NCI-H1048 (cell line): ENCODE data around the gene FGFR2.

Experiments
- DNase-seq: peaks from one replicate; lab custom pipeline; 2025; lab: John Stamatoyannopoulos, UW

The FGFR2 gene

DNA sequence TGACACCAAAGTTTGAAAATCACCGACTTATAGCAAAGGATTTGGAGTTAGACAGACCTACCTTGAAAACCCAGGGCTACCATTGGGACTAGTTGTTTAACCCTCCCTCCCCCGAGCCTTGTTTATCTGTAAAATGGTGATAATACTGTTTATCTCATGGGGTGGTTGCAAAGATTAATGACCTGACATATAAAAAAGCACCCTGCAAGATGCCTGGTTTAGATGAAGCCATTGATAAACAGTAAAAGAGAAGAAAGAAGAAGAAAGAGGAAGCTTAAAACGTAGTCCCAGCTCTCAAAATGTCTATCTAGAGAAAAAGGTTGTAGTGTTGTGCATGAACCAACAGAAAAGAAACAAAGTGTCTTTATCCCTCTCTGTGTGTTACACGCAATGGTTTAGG, 145.7 kb downstream of the FGFR2 start:
- DNase-seq = no peak

DNA sequence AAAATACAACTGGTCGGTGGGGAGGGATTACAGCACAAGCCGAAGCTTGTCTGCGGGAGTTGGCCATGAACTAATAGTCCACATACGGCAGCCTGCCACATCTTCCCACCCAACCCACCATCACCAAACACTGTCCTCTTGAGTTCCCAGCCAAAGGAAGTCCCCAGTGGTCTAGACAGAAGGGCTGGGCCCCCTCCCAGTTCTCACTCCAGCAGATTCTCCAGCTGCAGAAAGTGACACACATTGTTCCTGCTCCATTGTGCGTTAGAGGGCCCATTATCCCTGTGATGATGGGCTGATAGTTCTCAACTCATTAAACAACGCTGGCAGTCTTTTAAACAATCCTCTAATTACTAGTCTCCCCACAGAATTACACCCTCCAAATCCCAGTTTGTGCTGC, 148.0 kb downstream of the FGFR2 start:
- DNase-seq = no peak

DNA sequence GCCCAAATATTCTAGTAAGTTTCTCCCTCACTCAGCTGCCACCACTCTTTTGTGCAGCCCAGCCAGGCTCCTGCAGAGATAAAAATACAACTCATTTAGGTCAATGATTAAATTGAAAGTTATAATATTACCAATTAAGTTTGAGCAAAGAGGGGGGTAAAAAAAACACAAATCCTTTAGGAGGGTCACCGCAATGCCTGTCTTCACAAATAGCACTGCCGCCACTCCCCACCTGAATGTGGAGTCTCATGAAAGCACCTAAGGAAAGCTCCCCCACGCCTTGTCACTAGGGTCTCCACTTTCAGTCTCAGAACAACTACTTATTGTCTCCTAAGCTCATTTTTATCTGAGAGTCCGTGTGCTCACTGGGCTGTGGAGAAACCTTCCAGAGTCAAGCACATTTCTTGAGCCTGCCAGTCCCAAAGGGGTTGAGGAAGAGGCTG, 148.7 kb downstream of the FGFR2 start:
- DNase-seq = no peak

DNA sequence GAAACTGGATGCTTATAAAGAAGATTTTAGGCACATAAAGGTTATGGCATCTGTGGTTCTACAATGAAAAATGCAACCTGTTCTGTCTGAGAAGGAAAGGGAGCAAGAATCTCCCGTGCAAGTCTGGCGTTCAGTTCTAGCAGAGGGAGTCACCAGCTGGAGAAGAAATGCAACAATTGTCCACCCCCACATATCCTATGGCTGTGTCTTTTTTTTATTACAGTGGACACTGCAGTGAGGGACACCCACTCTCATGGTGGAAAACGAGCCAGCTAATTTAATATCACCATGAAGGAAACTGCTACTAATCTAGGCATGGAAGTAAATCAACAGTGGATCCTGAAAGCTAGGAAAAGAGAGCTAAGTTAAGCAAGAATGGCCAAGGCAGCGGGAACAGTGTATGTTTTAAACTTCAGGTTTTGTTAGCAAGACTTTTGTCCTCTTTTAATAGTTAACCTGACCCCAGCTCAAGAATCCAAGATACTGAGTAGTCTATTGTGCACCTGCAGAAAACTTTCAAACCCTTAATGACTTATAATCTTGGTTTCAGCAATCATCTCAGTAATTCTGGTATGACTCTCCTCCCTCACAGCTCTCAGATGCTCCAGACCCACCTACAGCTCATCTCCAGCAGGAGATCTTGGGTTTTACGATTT, 149.3 kb downstream of the FGFR2 start:
- no peak for DNase-seq

DNA sequence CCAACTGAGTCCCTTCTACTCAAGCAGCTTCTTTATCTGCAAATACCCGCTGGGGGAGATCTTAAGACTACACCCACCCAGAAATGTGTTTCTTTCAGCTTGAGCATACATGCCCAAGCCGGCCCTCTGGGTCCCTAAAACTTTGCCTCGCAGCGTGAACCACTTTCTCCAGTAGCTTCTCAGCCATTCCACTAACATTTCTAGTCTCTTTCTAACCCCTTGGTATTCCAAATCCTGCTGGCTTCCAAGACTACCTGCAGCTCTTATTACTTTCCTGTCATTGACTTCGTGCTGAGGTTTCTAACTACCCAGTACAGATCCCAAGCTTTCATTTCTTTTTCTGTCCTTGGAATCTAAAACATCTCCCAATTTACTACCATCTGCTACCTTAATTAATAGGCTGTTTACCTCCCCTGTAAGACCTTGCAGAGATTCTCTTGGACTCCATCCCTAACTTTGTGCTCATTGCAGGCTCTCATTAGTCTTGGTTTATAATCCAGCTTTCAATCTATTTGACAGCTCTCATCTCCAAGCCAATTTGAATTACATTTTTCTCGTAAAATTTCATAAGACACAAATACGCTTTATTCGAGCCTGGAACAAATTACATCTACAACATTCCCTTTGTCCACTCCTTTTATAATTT, 153.6 kb downstream of the FGFR2 start:
- DNase-seq = no peak

DNA sequence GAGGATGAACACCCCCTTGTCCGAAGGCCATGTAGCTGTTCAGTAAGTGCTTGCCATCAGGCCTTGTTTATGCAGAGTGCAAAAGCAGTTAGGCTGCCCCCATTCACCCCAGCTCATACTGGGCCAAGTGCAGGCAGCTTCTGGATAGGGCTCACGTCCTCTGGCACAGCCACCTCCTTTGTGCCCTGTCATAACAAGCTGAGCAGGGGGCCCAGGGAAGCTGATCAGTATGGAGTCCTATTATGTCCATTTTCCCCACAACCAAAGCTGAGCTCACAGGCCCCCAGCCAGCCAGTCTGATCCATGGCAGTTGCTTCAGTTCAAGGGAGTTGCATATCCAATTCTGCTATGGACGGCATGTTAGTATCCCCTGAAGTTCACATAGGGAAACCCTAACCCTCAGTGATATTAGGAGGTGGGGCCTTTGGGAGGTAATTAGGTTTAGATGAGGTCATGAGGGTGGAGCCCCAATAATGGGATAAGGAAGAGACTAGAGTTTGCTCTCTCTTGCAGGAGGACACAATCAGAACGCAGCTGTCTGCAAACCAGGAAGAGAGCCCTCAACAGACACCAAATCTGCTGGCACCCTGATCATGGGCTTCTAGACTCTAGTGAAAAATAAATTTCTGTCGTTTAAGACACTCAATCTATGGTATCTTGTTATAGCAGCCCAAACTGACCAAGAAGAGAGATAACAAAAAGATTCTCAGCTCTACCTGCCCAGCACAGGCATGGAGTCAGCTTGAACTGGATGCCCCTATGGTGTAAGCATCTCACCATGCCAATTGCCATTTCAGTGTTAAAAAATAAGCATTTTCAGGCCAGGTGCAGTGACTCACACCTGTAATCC, 155.9 kb downstream of the FGFR2 start:
- DNase-seq = no peak

DNA sequence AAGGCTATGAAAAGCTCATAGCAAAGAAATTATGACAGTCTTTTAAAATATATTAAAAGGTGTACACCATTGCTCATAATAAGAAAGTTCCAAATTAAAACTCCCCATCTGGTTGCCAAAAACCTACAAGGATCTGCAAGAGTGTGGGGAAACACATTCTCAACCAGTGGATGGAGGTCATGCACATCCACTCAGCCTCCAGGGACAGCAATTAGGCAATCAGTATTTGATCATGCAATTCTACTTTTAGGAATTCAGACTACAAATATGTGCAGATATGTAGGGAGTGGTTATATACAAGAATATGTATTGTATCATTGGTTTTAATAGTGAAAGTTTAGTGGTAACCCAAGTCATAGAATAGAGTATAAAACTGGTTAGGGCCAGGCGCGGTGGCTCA, 157.8 kb downstream of the FGFR2 start:
- no peak for DNase-seq

DNA sequence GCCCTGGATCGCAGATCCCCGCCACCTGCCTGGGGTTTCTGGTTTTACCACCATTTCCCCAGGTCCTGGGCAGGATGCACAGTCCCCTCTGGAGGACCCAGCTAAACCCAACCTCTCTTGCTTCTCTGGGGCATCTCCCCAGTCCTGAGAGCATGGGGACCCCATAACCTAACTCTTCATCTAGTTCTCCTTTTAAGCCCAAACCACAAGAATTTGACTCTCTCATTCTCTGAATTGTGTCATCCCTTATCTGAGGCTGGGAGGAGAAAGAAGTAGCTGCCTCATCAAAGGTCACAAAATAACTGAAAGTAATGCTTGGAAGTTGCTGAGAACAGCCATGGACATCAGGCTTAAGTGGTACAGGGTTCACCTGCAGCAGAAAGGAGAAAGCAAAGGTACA, 159.9 kb downstream of the FGFR2 start:
- DNase-seq = no peak

DNA sequence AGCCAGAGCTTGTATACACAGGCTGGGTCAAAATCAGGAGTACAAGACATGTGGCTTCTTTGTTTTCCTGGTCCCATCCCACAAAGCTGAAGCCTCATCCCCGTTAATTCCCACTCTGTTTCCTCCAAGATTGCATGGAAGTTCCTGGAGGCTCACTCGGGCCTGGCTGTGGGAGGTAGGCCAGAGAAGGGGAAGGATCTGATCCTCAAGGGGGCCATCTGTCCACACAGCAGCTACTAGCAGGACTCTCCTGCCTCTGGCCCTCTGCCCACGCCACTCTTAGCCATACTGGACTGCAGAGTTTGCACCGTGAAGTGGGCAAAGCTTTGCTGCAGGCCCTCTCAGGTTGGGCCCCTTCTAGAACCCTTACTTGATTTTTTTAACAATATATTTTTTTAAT, 160.6 kb downstream of the FGFR2 start:
- no peak for DNase-seq

DNA sequence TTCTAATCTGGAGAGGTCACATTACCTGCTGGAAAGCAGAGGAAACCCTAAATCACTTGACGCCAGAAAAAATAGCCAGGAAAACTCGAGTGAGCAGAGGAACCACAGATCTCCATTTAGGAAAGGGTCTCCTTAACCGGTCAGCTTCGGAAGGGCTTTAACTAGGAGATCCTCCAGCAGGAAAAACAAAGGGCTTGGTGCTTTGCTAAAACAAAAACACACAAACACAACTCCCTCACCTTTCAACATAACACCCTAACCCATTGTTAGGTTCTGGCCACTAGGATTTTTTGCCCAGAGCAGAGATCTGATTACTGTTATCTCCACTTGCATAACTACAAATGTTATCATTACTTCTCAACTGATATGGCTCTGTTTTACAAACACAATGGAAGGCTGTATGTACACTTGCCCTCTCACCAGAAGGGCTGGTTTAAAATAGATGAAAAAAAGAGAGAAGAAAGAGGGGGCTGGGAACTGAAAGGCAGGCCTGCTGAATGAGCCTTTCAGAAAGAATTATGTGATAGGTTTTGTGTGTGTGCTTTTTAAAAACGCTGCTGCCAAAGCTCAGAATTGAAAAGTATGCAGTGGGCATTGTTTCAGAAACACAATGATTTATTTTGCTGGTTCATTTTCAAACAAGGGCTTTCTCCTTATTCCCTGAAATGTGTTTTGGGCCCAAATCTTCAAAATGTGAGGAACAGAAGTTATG, 161.5 kb downstream of the FGFR2 start:
- DNase-seq = no peak

DNA sequence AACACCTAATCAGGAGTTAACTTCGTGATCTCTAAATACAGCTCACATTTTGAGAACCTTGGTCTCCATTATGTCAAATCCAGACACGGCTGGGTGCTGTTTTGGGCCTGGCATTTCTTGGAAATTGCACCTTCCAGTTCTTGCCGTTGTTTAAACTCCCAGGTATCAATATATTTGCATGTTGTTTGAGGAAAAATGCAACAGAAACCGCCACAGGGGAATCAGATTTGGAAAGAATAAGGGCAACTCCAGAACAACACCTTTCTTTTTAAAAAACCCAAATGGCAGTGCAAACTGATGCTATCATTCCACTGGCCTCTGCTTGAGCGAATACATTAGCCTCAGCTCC, 162.0 kb downstream of the FGFR2 start:
- DNase-seq = no peak

DNA sequence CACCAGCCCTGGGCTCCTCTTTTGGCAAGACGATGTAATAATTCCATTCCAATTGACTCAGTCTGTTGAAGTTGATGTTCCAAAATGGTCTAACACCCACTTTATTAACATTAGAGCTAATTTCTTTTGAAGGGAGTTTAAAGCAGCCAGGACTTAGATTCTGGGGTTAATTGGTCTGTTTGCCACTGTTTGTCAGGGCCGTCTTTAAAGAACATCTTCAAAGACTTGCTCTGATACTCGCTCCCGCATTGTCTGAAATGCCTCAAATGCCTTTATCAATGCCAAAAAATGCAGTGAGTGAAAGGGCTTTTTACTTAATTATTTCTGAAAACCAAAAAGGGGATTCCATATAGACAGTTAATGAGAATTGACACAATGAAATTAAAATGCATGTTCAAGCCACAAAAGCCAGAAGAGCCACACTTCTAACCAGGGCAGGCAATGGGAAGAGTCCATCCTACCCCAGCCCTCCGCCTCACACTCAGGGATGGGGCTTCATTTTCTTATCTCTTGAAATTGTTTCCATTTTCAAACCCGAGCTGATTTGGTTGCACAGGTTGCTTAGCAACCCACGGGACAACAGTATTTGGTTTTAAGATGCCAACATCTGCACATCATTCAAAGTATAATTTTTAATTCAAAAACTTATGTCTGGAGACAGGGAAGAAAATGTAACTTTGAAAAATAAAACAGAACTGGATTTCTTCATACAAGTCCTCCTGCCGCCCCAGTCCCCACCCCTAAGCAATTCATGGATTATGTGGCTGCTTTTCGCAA, 163.0 kb downstream of the FGFR2 start:
- DNase-seq = no peak

DNA sequence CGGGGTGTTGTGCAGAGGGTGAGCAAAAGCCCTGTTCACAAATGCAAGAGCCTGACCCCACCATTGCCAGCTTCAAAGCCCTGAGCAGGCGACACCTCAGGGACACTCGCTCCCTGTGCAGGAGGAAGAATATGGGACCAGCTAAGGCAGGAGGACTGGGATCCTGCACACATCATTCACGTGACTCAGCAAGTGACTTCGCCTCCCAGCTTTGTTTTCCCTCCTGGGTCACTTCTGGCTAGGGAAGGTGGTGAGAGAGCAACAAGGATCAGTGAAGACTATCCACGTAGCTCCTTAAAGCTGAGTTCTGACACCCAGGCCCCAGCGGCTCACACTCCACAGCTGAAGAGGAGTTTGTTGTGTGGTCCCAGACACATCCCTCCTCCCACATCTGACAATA, 164.3 kb downstream of the FGFR2 start:
- DNase-seq = no peak

DNA sequence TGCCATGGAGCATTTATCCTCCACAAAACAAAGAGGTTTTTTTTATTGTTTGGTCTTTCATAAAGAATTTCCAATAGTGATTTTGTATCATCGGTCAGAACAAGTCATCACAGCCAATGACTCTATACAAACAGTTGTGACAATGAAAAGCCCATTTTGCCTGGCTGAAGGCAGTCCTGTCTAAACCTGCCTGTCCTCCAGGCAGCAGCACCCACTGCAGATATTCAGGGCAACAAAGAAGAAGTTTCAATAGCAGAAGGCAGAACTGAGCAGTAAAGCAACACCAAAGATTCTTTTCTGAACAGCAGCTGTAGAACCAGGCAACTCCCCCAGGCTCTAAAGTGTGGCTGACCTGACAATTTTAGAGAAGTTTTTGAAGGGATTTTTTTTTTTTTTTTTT, 169.4 kb downstream of the FGFR2 start:
- DNase-seq = no peak
